Measurements from ENCODE around the gene KAZN.

Gene KAZN

GRCh38 chr1:15094719-15095495, 496.4 kb downstream of the KAZN start:
- no peak for DNase-seq (ENCODE audit: low read depth)

GRCh38 chr1:15095496-15095875, 497.0 kb downstream of the KAZN start:
- DNase-seq (ENCODE audit: low read depth), result no peak

GRCh38 chr1:15096293-15096692, 497.8 kb downstream of the KAZN start:
- no peak for DNase-seq (ENCODE audit: low read depth)

DNA sequence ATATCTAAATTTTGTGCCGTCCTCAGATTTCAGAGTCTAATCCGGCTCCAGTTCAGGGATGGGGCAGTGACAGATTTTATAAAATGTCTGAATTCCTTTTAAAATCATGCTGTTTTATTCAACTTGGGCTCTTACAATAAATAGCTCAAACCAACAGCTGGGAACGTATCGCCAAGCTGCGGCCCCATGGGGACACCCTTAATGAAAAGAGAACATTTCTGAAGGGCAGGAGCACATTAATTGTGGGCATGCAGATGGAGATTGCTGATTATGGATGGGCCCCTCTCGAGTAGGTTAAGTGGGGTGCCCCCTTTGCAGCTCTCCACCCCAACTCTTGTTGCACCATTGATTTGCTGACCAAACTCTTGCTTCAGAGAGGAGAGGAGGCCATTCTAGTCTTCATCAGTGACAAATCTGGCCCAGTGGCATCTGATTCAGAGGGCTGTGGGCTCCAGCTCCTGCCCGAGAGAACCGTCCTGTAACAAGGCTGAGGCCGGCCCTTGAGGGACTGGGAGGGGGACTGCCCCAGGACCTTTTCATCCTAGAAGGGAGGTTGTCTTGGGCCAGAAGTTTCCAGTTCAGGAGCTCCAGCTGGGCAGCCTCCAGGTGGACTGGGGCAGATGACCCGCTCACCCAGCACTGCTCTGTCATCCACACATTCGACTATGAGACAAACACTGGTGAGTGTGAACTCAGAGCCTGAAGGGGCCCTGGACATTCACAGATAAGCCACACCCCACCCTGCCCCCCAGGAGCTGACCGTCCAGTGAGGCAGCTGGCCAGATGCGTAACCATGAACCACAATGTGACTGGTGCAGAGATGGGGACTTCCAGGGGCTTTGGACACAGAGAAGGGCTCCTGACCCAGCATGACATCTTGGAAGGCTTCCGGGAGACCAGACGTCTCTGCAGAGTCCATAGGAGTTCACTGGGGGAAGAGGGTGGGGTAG, 500.0 kb downstream of the KAZN start:
- DNase-seq (ENCODE audit: low read depth), result no peak

DNA sequence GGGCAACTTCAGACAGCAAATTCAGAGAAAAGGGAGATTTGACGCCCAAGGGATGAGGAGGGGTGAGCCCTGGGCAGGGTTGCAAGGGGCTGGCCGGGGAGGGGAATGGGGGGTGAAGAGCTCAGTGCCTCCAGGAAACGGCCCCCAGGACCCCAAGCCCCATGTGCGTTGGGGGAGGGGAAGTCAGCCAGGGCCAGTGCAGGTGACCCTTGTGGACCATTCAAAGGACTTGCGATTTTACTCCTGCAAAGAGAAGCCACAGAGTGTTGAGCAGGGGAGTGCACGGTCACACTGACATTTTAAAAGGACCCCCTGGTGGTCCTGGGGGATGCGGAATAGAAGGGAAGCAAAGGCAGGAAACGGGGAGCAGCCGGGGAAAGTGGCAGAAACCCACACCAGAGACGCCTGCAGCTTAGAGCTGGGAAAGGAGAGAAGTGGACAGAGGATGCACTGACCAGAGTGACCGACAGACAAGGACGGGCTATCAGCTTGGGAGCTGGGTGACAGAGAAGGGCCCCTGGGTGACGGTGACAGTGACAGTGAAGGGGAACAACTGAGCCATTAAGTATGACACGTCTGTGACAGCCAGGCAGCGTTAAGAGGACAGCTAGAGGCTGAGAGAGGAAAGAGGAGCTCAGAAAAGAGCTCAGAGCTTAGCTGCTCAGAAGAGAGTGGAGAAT, 501.1 kb downstream of the KAZN start:
- DNase-seq (ENCODE audit: low read depth), result no peak

- DNase-seq (ENCODE audit: low read depth), result peak; percentile 39
Measured at GRCh38 chr1:15100121-15100879, 501.8 kb downstream of the KAZN start.

- DNase-seq (ENCODE audit: low read depth), result no peak
Measured at GRCh38 chr1:15100880-15101760, 502.6 kb downstream of the KAZN start.

DNA sequence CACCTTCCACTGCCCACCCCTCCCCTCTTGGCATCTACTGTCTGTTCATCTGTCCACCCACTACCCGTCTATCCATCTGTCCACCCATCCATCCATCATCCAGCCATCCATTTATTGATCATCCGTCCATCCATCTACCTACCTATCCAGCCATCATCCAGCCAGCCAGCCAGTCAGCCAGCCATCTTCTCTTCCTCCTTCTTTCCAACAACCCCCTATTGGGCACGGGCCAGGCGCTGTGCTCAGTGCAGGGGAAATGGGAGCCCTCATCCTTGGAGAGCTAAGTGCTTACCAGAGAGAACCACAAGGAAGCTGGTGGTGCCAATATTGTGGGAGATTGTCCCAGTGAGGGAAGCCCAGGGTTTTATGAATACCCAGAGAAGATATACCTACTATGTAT, 503.3 kb downstream of the KAZN start:
- no peak for DNase-seq (ENCODE audit: low read depth)

GRCh38 chr1:15102646-15103045, 504.2 kb downstream of the KAZN start:
- DNase-seq (ENCODE audit: low read depth), result no peak

GRCh38 chr1:15103211-15103610, 504.7 kb downstream of the KAZN start:
- no peak for DNase-seq (ENCODE audit: low read depth)

GRCh38 chr1:15103906-15104305, 505.4 kb downstream of the KAZN start:
- DNase-seq (ENCODE audit: low read depth), result no peak

DNA sequence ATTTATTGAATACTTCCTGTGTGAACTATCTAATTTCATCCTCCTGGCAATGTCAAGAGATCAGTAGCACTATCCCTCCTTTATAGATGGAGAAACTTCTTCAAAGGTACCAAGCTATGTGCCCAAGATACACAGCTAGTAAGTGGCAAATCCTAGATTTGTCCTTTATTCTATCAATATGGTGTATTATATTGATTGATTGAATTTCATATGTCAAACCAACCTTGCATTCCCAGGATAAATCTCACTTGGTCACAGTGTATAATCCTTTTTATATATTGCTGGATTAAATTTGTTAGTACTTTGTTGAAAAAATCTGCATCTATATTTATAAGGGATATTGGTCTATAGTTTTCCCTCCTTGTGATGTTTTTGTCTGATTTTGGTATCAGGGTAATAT, 506.3 kb downstream of the KAZN start:
- DNase-seq (ENCODE audit: low read depth), result no peak

DNA sequence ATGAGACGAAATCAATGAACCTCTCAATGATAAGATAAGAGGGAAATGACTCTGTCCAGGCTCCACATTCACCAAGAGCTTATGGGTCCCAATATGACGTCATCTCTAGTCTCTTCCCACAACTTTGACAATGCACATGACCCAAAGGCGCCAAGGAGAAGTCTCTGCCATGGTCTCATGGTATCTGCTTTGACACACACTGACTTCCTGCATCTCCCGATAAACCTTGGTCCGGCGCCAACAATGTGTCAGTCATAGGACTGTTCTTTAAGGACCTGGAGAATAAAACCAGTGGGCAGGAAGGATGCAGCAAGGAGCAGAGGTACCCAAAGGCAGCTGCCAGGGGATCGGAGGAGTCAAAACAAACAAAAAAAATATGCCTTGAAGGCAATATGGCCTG, 508.1 kb downstream of the KAZN start:
- no peak for DNase-seq (ENCODE audit: low read depth)

DNA sequence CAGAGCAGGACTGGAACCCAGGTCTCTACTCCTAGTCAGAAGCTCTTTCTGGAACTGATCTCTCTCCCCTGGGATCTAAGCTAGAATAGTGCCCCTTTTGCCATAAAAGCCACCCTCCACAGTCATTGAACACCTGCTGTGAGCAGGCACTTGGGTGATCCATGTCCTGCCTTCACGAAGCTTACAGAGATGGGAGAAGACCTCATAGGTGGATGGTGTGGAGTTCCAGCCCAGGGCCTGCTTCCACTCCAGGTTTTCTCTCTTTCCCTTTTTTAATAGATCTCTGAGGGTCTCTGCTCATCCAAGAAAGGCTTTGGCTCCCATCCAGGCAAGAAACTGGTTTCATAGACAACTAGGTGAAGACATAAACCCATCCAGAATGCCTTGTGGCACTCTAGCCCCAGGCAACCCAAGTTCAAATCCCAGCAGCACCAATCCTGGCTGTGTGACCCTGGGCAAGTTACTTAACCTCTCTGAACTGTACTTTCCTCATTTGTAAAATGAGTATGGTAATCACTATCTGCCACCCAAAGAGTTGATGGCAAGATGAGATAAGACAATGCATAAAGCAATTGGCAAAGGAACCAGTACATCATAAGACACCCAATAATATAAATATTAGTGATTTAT, 508.7 kb downstream of the KAZN start:
- DNase-seq (ENCODE audit: low read depth), result no peak

DNA sequence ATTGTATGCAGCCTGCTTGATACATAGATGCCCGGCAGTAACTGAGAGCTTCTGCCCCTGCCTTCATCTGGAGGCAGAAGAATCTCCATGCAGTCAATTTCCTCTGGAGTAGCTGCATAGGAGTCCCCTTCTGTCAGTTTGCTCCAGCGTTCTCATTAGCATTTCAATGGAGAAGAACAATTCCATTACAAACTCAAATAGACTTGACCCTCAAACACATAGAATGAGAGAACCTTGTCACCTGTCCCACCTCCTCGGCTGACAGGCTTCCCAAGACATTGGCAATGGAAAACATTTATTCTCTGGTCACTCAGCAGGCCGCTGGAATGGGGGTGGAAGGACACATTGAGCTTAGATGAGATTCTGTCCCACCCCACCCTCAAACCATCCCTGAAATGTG, 509.4 kb downstream of the KAZN start:
- DNase-seq (ENCODE audit: low read depth), result no peak

- peak; percentile 20 for DNase-seq (ENCODE audit: low read depth)
Measured at GRCh38 chr1:15110128-15110866, 511.8 kb downstream of the KAZN start.

DNA sequence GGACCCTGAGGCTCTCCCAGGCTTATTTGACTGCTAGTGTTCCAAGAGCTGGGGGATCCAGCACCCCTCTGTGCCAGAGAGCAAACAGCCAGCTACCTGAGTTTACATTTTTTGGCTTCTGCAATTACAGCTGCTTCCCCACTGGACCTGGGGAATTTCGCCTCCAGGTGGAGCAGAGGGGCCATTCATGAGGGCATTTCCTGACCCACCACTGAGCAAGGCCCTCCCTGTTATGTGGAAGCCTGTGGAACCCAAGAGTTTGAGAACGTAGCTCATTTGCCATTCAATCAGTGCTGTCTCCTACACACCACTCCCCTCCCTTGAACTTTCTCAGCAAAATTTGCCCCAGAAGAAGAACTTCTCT, 512.4 kb downstream of the KAZN start:
- peak; percentile 8 for DNase-seq (ENCODE audit: low read depth)

GRCh38 chr1:15113146-15113545, 514.7 kb downstream of the KAZN start:
- DNase-seq (ENCODE audit: low read depth), result no peak

DNA sequence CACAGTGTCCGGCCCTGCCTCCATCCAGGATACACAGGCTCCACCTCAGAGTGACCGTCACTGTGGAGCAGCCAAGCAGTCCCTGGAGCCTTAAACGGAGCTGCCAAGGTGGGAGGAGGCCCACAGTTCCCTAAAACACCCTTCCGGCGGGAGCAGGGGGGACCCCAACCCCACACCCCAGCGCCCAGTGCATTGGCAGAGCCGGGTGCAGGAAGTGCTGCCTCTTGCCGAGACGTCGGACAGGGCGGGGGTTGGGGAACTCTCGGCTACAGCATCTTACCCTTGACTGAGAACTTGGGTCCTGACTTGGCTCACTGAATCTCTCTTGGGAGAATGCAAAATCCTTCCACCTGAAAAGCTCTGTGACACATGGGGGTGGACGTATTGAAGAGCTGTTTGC, 516.4 kb downstream of the KAZN start:
- DNase-seq (ENCODE audit: low read depth), result no peak
